Stimulated activated CD8-positive, alpha-beta memory T cell treated with anti-CD3 and anti-CD28 coated beads, Interleukin-7, amount 100 ng/mL, for 4 hours (primary cell): ENCODE data around the gene DCBLD1.
"Not testable (repeated sequence)": the region's sequence is repeated elsewhere in the genome, so short reads cannot be mapped to it uniquely, and the experiment has no call there.

Experiments used
- DNase-seq, 2 donors: peaks; one replicate each; pipeline ENCODE4 v3.0.0-alpha.2; 2020; ENCODE audit warnings: low read depth in 2 of 2

DCBLD1 gene

DNA sequence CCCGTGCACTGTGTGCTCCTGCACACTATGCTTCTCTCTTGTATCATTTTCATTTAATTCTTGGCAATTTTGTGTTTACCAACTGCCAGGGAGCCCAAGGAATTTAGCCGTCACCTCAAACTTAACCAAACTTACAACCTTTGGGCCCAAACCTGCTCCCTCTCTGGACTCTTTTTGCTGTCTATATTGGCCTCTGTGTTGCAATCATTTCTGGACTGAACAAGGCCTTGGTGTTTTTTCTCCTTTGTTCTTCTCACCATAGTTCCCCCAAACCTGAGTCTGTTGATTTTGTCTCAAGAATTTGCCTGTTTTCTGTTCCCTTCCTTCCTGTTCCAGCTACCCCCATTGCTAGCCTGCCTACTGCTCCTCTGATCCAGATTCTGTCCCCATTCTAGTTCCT, 19.2 kb downstream of the DCBLD1 start:
- no peak for DNase-seq

DNA sequence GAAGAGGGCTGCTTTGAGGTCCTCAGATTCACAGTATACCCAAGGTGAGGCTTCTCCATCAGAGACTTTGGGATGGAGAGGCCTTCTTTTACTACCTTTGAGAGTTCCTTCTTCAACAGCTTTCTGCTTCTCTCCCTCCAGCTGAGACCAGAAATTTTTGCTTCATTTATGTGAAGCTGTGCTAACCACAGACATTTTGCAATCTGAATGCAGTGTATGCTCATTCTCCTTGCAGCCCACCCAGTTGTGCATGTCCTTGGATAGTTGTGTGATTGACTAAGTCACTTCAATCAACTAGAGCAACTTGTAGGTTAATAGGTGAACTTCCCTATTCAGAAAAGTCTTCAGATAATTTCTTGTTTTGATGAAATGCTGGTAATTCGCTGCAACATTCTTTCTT, 20.1 kb downstream of the DCBLD1 start:
- no peak for DNase-seq

DNA sequence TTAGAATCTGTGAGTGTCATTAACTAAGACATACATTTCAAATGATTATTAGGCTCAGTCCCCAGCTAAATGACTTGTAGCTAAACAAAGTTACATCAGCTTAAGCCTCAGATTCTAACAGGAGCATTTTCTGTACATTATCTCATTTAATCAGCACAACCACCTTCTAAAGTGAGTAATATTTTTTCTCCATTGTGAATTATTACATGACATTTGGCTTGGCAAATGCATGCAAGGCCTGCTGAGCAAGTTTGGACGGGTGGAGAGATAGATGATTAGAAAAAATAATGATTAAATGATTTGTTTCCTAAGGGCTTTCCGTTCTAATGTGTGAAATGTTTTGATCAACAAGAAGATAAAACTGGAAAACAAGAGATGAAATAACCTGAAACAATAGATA, 20.7 kb downstream of the DCBLD1 start:
- DNase-seq: no peak

DNA sequence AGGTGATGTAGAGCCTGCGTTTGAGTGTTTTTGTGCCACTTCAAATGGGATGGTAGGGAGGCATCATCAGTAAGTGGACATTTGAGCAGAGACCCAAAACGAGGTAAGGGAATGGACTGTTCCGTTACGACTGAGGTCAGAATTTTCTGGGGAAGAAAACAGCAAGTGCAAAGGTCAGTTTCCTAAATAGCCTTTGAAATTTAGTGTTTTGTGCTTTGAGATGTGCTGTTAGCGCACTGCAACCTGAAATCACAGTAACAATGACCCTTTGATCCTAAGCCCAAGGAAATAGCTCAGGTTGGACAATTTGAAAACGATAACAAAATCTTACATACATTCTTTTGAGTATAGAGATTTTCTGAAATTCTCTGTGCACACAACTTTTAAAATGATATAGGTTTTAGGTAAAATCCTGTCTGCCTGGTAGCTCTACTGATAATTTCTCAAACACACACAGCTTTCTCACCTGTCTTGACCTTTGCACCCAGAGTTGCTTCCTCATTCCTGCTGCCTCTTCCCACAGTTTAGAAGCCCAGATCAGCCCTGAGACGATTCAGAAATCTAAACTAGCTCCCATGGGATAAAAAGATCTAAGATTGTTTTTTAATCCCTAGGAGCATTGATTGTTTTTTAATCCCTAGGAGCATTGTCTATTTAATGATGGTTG, 22.1 kb downstream of the DCBLD1 start:
- no peak for DNase-seq

DNA sequence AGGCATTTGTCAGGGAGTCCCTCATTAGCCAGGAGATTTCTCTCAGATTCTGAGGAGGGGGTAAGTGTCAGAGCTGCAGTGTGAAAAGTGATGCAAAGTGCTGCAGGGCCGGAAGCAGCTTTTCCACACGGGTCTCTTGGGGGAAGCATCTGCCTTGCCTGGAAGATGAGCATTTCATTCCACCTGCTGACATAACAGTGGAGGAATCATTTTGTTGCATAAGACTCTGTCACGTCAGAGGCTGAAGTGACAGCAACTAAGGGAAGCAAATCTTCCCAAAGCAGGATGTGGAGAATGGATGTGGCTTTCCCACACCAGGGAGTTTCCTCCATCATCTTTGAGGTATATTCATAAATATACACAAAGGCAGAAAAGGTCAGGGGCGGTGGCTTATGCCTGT, 22.8 kb downstream of the DCBLD1 start:
- no peak for DNase-seq

DNA sequence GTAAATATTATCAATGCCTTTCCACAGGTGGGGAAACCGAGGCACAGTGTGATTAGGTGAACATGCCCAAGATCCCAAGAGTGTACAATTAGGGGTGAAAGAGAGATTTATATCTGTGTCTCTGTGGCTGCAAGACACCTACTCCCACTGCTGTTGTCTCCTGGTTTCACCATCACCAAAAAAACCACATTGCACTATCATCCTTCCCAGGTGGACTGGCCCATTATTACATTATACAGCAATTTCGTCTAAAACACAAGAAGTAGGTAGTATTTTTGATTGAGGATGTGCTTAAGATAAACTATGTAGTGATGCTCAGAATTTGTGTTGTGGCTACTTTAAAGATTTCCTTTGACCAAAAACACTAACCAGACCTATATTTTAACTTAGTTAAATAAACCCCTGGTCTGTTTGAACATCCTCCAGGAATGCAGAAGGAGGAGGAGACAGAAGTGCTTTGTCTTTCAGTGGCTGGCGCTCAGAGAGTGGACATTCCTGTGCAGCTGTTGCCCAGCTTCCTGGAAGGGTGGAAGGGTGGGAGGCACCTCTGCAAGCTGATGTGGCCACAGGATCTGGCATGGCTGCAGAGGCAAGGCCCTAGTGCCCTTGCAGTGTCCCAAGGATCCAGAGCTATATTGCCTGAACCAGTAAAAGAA, 23.8 kb downstream of the DCBLD1 start:
- DNase-seq: no peak

DNA sequence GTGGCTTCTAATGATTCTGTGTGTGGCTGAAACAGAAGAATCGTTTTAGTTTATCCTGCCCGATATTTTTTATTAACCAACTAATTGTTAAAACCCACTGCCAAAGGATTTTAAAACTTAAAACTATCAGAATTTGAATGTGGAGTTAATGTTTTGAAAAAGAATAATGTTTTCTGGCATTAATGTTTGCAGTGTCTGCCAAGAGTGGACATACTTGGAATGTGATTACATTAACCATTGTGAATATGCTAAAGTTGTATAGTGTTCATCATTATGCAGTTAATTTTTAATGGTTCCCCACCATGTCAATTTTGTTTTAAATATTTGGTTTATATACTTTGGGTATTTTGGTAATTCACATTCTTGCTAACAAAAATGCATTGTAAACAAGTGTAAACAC, 24.4 kb downstream of the DCBLD1 start:
- DNase-seq: no peak

DNA sequence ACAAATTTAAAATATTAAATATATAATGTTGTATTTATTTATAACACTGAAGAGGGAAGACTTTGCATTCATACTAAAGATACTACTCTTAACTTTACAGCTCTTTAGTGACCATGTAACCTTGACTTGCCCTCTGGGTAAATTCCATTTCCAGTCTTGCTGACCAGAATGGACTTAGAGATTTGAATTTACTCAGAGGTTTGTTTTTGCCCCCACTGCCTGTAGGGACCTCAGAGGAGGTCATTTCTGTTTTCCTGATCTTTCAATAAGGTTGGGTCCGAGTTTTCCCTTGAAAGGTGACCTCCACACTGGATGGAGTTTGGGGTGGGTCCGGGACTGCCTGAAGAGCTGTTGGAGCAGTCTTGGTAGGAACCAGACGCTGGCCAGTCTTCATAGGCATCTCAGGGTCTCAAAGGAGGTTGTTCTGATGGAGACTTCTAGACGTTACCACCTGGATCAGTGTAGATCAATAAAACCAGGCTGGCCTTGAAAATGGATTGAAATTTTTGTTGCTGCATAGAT, 26.0 kb downstream of the DCBLD1 start:
- no peak for DNase-seq

DNA sequence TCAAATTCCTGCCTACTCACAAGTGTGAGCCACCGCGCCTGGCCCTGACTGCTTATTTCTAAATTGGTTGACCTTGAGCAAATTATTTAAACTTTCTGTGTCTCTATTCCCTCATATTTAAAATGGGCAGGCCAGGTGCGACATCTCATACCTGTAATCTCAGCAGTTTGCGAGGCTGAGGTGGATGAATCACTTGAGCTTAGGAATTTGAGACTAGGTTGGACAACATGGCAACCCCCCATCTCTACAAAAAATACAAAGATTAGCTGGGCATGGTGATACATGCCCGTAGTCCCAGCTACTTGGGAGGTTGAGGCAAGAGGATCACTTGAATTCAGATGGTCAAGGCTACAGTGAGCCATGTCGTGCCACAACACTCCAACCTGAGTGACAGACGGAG, 26.5 kb downstream of the DCBLD1 start:
- DNase-seq: no peak

DNA sequence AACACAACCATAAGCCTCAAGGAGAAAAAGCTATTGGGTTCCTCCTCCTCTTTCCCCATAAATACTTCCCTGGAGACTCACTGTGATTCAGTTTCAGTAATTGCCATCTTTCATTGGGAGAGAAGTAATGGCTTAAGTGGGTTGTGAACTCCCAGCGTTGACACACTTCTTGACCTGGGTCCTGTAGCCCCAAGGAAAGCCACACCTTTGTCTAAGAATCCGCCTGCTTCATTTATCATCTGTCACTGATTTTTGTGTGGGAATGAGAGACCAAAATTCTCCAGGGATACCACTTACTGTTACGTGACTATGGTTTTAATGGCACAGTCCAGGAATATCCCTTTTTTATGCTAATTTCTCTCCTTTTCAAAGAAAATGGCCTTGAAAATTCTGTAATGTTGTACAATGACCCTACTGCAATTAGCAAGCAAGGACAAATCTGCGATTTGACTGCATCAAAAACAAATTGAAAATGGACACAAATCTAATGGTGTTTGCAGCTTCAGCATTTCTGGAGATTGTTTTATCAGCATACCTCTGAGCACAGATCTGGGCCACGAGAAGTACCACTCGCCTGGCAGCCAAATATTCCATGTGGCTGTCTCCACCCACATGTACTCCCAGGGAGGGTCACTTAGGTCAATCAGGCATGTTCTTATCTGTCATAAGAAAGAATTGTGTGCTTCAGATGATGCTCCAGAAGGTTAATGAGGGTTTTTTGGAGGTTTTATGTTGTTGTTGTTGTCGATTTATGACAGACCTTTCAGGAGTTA, 29.8 kb downstream of the DCBLD1 start:
- DNase-seq: no peak

- no peak for DNase-seq
Measured at GRCh38 chr6:117512987-117513573, 30.6 kb downstream of the DCBLD1 start.

DNA sequence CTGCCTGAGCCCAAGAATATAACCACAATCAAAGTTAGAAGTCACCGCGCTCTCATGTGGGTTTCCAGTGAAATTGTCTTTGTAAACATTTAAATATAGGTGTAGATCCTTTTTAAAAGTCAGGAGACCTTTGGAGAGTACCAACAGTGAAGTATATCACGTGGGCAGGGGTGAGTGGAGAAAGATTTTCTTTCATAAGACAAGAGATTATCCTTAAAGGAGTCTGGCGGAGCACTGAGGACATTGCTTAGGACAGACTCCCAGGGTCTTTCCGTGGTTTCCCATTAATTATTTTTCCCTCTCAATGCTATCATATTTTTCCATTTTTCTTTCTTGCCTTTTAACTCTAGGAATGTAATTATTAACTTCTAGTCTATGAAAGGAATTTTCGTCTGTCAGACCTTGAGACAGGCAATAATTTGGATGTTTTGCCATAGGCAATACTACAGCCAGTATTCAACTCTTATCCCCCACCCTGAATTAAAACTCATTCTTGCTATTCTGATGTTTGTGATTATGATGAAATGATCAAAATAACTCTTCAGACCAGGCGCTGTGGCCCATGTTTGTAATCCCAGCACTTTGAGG, 31.4 kb downstream of the DCBLD1 start:
- DNase-seq: no peak

GRCh38 chr6:117514655-117515054, 32.2 kb downstream of the DCBLD1 start:
- no peak for DNase-seq

GRCh38 chr6:117515326-117515725, 32.9 kb downstream of the DCBLD1 start:
- DNase-seq: no peak

- DNase-seq: not testable (repeated sequence)
Measured at GRCh38 chr6:117517995-117518394, 35.5 kb downstream of the DCBLD1 start.

- no peak for DNase-seq
Measured at GRCh38 chr6:117518870-117519269, 36.4 kb downstream of the DCBLD1 start.

DNA sequence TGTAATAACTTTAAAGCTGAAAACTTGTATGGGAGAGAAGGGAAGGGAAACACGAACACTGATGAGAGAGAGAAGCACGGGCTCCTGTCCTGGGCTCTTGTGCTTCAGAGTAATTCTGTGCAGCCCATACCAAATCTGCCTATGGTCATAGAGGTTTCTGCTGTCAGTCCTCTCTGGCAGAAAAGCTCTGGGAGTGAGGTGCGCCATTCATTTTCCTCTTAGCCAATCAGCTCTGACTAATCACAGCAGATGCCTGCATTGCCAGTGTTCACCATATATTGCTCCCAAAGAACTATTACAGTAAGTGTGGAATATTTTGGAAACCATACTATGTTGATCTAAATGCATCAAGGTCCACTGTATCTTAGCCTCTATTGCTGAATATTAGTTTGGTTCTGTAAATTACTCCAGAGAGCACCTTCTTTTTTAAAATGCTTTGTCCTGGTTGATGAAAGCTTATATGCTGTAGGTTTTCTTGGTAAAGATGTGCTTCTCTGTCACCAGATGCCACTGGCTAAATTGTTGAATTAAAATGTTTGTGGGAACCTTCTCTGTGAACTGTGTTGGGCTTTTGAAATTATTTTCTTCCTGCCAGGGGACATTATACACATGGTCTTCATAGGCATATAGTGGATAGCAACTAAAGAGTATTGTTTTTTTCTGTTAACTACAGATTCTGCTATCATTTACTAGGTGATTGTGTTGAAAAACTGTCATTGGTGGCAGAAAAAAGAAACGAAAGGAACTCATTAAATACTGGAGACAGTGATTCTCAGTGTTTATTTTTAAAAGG, 38.3 kb downstream of the DCBLD1 start:
- DNase-seq: no peak

DNA sequence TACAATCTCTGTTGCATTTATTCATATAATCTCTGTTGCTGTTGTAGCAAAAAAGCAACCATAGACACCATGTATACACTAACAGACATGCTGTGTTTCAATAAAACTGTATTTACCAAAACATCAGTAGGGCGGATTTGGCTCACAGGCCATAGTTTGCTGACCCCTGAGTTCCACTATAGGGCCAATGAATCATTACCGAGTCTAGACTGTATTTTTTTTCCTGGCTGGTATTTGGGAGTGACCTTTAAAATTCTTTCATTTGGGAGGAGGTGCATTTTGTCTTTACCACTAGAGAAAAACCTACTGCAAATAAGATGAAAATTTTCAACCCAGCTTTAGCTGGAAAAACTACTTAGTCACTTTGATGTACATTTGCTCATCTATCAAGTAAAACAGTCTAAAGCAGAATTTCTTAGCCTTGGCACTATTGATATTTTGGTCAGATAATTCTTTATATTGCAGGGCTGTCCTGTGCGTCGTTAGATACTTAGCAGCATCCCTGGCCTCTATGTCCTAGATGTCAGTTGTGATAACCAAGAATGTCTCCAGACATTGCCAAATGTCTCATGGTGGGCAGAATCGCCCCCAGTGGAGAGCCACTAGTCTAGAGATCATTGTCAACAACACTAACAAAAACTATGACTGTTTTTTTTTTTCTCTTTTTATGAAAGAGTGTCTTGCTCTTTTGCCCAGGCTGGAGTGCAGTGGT, 39.5 kb downstream of the DCBLD1 start:
- DNase-seq: no peak

- DNase-seq: no peak
Measured at GRCh38 chr6:117525607-117526006, 43.1 kb downstream of the DCBLD1 start.

- DNase-seq: no peak
Measured at GRCh38 chr6:117530467-117531242, 48.2 kb downstream of the DCBLD1 start.
